K562 (cell line): Measurements from ENCODE around the gene TRUB2. TPM values are rescaled to one million over a fixed set of nuclear protein-coding genes. Genes with fewer than 3 reads are reported as not detected.

Experiments used
- ATAC-seq: fragments of 200-7000 bp; cut with Tn5 transposase; 3 replicates; pipeline ENCODE4 v1.9.1; 2020; ENCODE audit warnings: moderate library complexity
- BruUV-seq: library from RNA; stranded (reverse); fragments of 400-500 nt; replicated peaks from 2 replicates; lab custom pipeline; 2021; lab: Mats Ljungman, UMichigan
- CTCF ChIA-PET: fragments of 300-600 bp; formaldehyde crosslinking; extraction: SDS; loops from one replicate; lab custom pipeline; 2021; ENCODE audit warnings: low intra/inter-chr PET ratio; lab: Yijun Ruan, JAX
- POLR2A ChIA-PET: fragments of 300-600, 350-650 bp; sonication (Branson Sonifier 250); formaldehyde crosslinking; extraction: SDS; loops from one replicate; lab custom pipeline; 2021; ENCODE audit warnings: antibody characterized with exemption, inconsistent platforms; lab: Yijun Ruan, JAX
- DNase-seq, 4 experiments: peaks; one replicate each; pipeline versions ENCODE4 v3.0.0 to v3.0.0-alpha.2; 2011 to 2018; ENCODE audit warnings: low spot score in 3 of 4, mixed read lengths in 3 of 4; ENCODE audit errors: extremely low read depth in 1 of 4
- FAIRE-seq: peaks from 2 replicates; lab custom pipeline; 2011; peaks lifted over from hg19 to GRCh38; lab: Jason Lieb, UNC
- H2AFZ ChIP-seq: 2 replicates; pipeline ENCODE4 v1.6.0; 2011; ENCODE audit warnings: low read depth, low read length, control low read depth, inconsistent platforms
- H3K27ac ChIP-seq: fragments of 200-600 bp; 3 replicates; pipeline ENCODE4 v1.8.0; 2011; ENCODE audit warnings: low read depth, mild to moderate bottlenecking, control low read depth, inconsistent platforms, low read length, moderate library complexity, mixed read lengths; ENCODE audit errors: extremely low read depth
- H3K27me3 ChIP-seq, 2 experiments: fragments of 300-600 bp in 1 of 2; 2 replicates in 1 of 2; 3 replicates in 1 of 2; pipeline versions ENCODE4 v1.6.0 to v1.8.0; 2011; ENCODE audit warnings: inconsistent platforms in 2 of 2, low read length in 2 of 2, mild to moderate bottlenecking in 1 of 2, mixed read lengths in 1 of 2, moderate library complexity in 1 of 2; ENCODE audit not compliant: control insufficient read depth in 2 of 2, insufficient read depth in 2 of 2
- H3K36me3 ChIP-seq: fragments of 300-600 bp; 3 replicates; pipeline ENCODE4 v1.8.0; 2011; ENCODE audit warnings: mild to moderate bottlenecking, low read length, inconsistent platforms; ENCODE audit not compliant: control insufficient read depth, insufficient read depth
- H3K4me1 ChIP-seq, 2 experiments: fragments of 200-600 bp in 1 of 2; replicated peaks in 1 of 2; 2 replicates in 1 of 2; 3 replicates in 1 of 2; pipeline versions ENCODE4 v1.5.1 to v1.8.0; 2011; ENCODE audit warnings: inconsistent platforms in 2 of 2, low read length in 2 of 2, mild to moderate bottlenecking in 1 of 2, mixed read lengths in 1 of 2, moderate library complexity in 1 of 2; ENCODE audit not compliant: control insufficient read depth in 2 of 2, insufficient read depth in 2 of 2
- H3K4me2 ChIP-seq: 2 replicates; pipeline ENCODE4 v1.6.1; 2011; ENCODE audit warnings: low read length, control low read depth, inconsistent platforms, mixed read lengths; ENCODE audit not compliant: insufficient read depth
- H3K4me3 ChIP-seq: fragments of 200-600 bp; sonication (generic), shearing (Covaris generic); 2 replicates; pipeline ENCODE4 v1.5.1; 2016; ENCODE audit warnings: control low read depth, inconsistent platforms
- H3K79me2 ChIP-seq: fragments of 200-600 bp; 3 replicates; pipeline ENCODE4 v1.8.0; 2011; ENCODE audit warnings: low read length, inconsistent platforms; ENCODE audit not compliant: control insufficient read depth, insufficient read depth
- H3K9ac ChIP-seq, 2 experiments: 2 replicates each; pipeline versions ENCODE4 v1.6.0 to v1.6.1; 2011; ENCODE audit warnings: low read depth in 2 of 2, low read length in 2 of 2, control low read depth in 1 of 2, inconsistent platforms in 1 of 2, mild to moderate bottlenecking in 1 of 2, mixed read lengths in 1 of 2; ENCODE audit not compliant: insufficient read depth in 1 of 2
- H3K9me1 ChIP-seq: one replicate; pipeline ENCODE4 v1.6.0; 2011; ENCODE audit warnings: inconsistent platforms, mild to moderate bottlenecking, low read length, moderate library complexity; ENCODE audit not compliant: control insufficient read depth, insufficient read depth
- H3K9me3 ChIP-seq: replicated peaks from 2 replicates; pipeline ENCODE4 v1.5.1; 2011; ENCODE audit warnings: low read depth, low read length, inconsistent platforms; ENCODE audit not compliant: control insufficient read depth, insufficient read depth
- H4K20me1 ChIP-seq: replicated peaks from 2 replicates; pipeline ENCODE4 v1.6.1; 2011; ENCODE audit warnings: low read length, inconsistent platforms, mixed read lengths; ENCODE audit not compliant: control insufficient read depth, insufficient read depth
- JUN ChIP-seq, 2 experiments: sonication (generic) in 1 of 2; formaldehyde crosslinking in 1 of 2; IDR thresholded peaks; 2 replicates each; pipeline versions ENCODE4 v1.6.1 to v1.8.0; 2012 to 2022; ENCODE audit warnings: borderline replicate concordance in 2 of 2, mild to moderate bottlenecking in 2 of 2, improper control_type of control experiment in 1 of 2, low read depth in 1 of 2, low read length in 1 of 2, missing genetic modification reagents in 1 of 2
- OTX1 ChIP-seq: fragments of 450-650 bp; formaldehyde crosslinking; IDR thresholded peaks from 2 replicates; pipeline ENCODE4 v1.4.0; 2022; ENCODE audit warnings: mild to moderate bottlenecking
- SMC3 ChIP-seq: conservative IDR thresholded peaks from 2 replicates; pipeline ENCODE4 v1.6.1; 2011; ENCODE audit warnings: low read depth, low read length, improper control_type of control experiment; ENCODE audit not compliant: insufficient read depth
- STAT5A ChIP-seq: IDR thresholded peaks from 2 replicates; pipeline ENCODE4 v1.6.1; 2012; ENCODE audit warnings: low read length, inconsistent platforms, borderline replicate concordance
- ZFP30 ChIP-seq: fragments of 250-450 bp; sonication (Bioruptor Pico); IDR thresholded peaks from 2 replicates; pipeline ENCODE4 v1.8.0; 2022; ENCODE audit warnings: moderate library complexity, mild to moderate bottlenecking, inconsistent platforms, borderline replicate concordance
- ZNF274 ChIP-seq: IDR thresholded peaks from 2 replicates; pipeline ENCODE4 v1.6.1; 2011; ENCODE audit warnings: low read depth, mild to moderate bottlenecking, low read length, moderate library complexity, borderline replicate concordance
- WGBS: fragments of 100-300 bp; shearing (Covaris generic); methylation state at CpG from one replicate; pipeline ENCODE4 v1.1.6; 2016; ENCODE audit warnings: low coverage, mixed read lengths; ENCODE audit not compliant: insufficient coverage; ENCODE audit errors: missing lambda C conversion rate; 5-methylcytosine and 5-hydroxymethylcytosine counted together
- in situ Hi-C: fragments of 300-500 bp; cut with MboI; formaldehyde crosslinking; loops from 4 replicates; pipeline ENCODE4 v1.15.0; 2018; ENCODE audit warnings: inconsistent platforms, mixed read lengths
- intact Hi-C: fragments of 100-400 bp; cut with micrococcal nuclease; formaldehyde crosslinking; loops from 2 replicates; pipeline ENCODE4 v1.14.2; 2022
- polyA plus RNA-seq, 8 experiments: library from polyadenylated mRNA; depleted of rRNA in 4 of 8; stranded (reverse) in 5 of 8; unstranded in 3 of 8; fragments of >200 nt; fragmentation: Nextera tagmentation in 2 of 8; fragmentation: Illumina TruSeq in 1 of 8; extraction: Ambion mirVana in 2 of 8; extraction: Trizol in 1 of 8; gene quantifications; 2 replicates each; pipeline versions ENCODE4 v1.2.1 to v1.2.3, GENCODE V29; 2011 to 2014; ENCODE audit warnings: inconsistent platforms in 1 of 8, missing spikeins in 1 of 8
- total RNA-seq, 7 experiments: library from RNA; depleted of rRNA in 6 of 7; stranded (reverse); fragments of >200 nt in 6 of 7; fragmentation: Illumina TruSeq in 2 of 7; extraction: Trizol in 2 of 7; gene quantifications; 2 replicates each; pipeline versions ENCODE4 v1.2.1 to v1.2.3, GENCODE V29; 2011 to 2021; ENCODE audit warnings: low replicate concordance in 1 of 7
- TF ChIP-seq, protein P1 (sequence below), 2 experiments: IDR thresholded peaks; 2 replicates each; pipeline ENCODE4 v1.6.1; 2011; ENCODE audit warnings: borderline replicate concordance in 1 of 2, control low read depth in 1 of 2, low read depth in 1 of 2, low read length in 1 of 2, mild to moderate bottlenecking in 1 of 2, mixed read lengths in 1 of 2, moderate library complexity in 1 of 2; ENCODE audit not compliant: insufficient read depth in 1 of 2, insufficient read length in 1 of 2, poor library complexity in 1 of 2, severe bottlenecking in 1 of 2; ENCODE audit errors: extremely low read depth in 1 of 2
- TF ChIP-seq, protein P2 (sequence below): sonication (generic); formaldehyde crosslinking; IDR thresholded peaks from 2 replicates; pipeline ENCODE4 v1.8.0; 2023; ENCODE audit warnings: missing genetic modification reagents, mild to moderate bottlenecking, borderline replicate concordance

The TRUB2 gene
- total and polyA plus RNA-seq, 9 of the 15 experiments (the other 6 are each of a cell fraction or from before 2014, with no cell fraction given), result 9.3 to 110 (median 63.0) TPM

DNA sequence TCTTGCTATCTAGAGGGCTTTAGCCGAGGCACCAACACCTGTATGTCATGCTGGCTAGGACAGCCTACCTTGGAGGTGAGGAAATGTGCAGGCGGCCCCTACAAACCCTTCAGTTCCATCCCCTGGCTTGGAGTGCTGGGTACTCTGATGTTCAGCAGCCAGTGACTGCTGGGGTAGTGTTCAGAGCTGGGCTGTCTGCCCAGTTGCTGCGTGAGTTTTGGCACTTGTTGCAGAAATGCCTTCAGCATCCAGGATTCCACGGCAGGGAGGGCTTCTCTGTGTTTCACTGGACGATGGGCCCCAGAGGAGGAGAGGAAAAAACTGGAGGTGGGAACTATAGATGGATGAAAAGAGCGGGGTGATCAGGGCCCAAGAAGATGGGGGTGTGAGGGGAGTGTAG is 35.8 kb downstream of the TRUB2 start (continued):
- TF ChIP-seq JUN (IDR thresholded peaks at IDR 0.05; ENCODE audit: borderline replicate concordance, low read depth, low read length) (no peak), JUN (CRISPR knock-in tag; IDR thresholded peaks at IDR 0.05; ENCODE audit: borderline replicate concordance) (no peak), ZFP30 (CRISPR knock-in tag) (no peak), STAT5A (no peak), ZNF274 (no peak)

DNA sequence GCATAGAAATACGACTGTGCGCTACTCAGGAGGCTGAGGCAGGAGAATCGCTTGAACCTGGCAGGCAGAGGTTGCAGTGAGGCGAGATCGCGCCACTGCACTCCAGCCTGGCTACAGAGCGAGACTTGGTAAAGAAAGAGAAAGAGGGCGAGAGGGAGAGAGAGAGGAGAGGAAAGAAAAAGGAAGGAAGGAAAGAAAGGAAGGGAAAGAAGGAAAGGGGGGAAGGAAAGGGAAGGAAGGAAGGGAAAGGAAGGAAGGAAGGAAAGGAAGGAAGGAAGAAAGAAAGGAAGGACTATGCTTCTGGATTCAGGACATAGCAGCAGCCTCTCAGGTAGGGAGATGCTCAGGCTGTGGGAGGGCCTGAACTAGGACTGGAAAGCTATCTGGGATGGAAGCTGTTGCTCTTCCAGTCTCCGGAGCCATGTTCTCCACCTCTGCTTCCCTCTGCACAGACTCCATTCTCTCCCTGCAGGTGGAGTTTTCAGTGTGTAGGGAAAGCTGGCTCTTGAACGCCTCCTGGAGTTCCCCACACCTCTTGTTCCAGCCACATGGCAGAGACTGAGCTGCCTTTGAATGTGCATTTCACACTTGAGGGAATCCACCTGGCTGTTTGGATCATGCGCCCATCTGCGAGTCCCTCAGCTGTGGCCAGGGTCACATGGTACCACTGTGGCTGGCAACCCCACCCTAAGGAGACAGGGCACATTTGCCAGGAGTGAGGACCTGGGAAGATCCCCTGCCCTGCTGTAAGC is 37.0 kb downstream of the TRUB2 start:
- BruUV-seq, result no TSS peak
- TF ChIP-seq, protein P1, sequence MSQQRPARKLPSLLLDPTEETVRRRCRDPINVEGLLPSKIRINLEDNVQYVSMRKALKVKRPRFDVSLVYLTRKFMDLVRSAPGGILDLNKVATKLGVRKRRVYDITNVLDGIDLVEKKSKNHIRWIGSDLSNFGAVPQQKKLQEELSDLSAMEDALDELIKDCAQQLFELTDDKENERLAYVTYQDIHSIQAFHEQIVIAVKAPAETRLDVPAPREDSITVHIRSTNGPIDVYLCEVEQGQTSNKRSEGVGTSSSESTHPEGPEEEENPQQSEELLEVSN (IDR thresholded peaks at IDR 0.05; ENCODE audit: borderline replicate concordance in 1 of 2, extremely low read depth in 1 of 2, insufficient read depth in 1 of 2, insufficient read length in 1 of 2, low read depth in 1 of 2, low read length in 1 of 2, poor library complexity in 1 of 2, severe bottlenecking in 1 of 2), result no peak
- TF ChIP-seq SMC3, result no peak
- peak; percentile 79 for TF ChIP-seq OTX1 (CRISPR knock-in tag)
- TF ChIP-seq, protein P2, sequence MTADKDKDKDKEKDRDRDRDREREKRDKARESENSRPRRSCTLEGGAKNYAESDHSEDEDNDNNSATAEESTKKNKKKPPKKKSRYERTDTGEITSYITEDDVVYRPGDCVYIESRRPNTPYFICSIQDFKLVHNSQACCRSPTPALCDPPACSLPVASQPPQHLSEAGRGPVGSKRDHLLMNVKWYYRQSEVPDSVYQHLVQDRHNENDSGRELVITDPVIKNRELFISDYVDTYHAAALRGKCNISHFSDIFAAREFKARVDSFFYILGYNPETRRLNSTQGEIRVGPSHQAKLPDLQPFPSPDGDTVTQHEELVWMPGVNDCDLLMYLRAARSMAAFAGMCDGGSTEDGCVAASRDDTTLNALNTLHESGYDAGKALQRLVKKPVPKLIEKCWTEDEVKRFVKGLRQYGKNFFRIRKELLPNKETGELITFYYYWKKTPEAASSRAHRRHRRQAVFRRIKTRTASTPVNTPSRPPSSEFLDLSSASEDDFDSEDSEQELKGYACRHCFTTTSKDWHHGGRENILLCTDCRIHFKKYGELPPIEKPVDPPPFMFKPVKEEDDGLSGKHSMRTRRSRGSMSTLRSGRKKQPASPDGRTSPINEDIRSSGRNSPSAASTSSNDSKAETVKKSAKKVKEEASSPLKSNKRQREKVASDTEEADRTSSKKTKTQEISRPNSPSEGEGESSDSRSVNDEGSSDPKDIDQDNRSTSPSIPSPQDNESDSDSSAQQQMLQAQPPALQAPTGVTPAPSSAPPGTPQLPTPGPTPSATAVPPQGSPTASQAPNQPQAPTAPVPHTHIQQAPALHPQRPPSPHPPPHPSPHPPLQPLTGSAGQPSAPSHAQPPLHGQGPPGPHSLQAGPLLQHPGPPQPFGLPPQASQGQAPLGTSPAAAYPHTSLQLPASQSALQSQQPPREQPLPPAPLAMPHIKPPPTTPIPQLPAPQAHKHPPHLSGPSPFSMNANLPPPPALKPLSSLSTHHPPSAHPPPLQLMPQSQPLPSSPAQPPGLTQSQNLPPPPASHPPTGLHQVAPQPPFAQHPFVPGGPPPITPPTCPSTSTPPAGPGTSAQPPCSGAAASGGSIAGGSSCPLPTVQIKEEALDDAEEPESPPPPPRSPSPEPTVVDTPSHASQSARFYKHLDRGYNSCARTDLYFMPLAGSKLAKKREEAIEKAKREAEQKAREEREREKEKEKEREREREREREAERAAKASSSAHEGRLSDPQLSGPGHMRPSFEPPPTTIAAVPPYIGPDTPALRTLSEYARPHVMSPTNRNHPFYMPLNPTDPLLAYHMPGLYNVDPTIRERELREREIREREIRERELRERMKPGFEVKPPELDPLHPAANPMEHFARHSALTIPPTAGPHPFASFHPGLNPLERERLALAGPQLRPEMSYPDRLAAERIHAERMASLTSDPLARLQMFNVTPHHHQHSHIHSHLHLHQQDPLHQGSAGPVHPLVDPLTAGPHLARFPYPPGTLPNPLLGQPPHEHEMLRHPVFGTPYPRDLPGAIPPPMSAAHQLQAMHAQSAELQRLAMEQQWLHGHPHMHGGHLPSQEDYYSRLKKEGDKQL (CRISPR knock-in tag), result no peak
- no peak for TF ChIP-seq JUN (IDR thresholded peaks at IDR 0.05; ENCODE audit: borderline replicate concordance, low read depth, low read length)
- TF ChIP-seq JUN (CRISPR knock-in tag; IDR thresholded peaks at IDR 0.05; ENCODE audit: borderline replicate concordance), result no peak

More for the DNA sequence above, 37.0 kb downstream of the TRUB2 start:
- intact Hi-C loops (no loop called here), in situ Hi-C loops (loop anchor here (25.0 kb wide), 1 partner anchor 1502 kb away; no protein-coding TSS in a partner anchor)
- H3K9me3 ChIP-seq, result 0 out of 2 replicates have a peak, but pooled peaks cover 2% of the 10 kb centered on the region
- DNase-seq, result peak in 1 of 4 experiments; percentile 24
- H3K79me2 ChIP-seq, result no peaks in the 10 kb centered on the region
- H2AFZ ChIP-seq, result no peak overlapping the region
- peaks cover 30% of the 10 kb centered on the region for H3K36me3 ChIP-seq
- CTCF ChIA-PET, result interaction anchor here (0.6 kb wide), 1 partner anchor 1595 kb away, joined by 3 read pairs; no protein-coding TSS in a partner anchor
- FAIRE-seq, result no peak
- H3K27ac ChIP-seq, result no peak overlapping the region
- 86% methylated on average over 12 of the region's 12 CpGs for WGBS
- H3K9me1 ChIP-seq, result no peaks in the 10 kb centered on the region
- no peak overlapping the region for H3K4me2 ChIP-seq
- no peaks in the 10 kb centered on the region for H3K27me3 ChIP-seq
- H3K4me3 ChIP-seq, result no peak overlapping the region
- POLR2A ChIA-PET, result interaction anchor here (0.7 to 5.5 kb wide), 9 partner anchors 8 to 412 kb away, joined by 3 to 35 read pairs (median 4); partner anchors contain the start of genes GOLGA2 and SWI5
- peak; percentile 37 for ATAC-seq
- H3K9ac ChIP-seq, result peak overlapping the region in 1 of 2 experiments; percentile 12; a peak in 1 of 4 replicates
- H4K20me1 ChIP-seq, result no peaks in the 10 kb centered on the region; the same call in 1 of the 2 replicates
- H3K4me1 ChIP-seq, result peaks cover under 1 to 9% of the 10 kb centered on the region in 2 experiments; a peak in 3 of 5 replicates
